GM12872 (cell line): ENCODE measurements around the gene TRAIP.

Experiments
- TF ChIP-seq, protein P1 (sequence below): IDR thresholded peaks from 3 replicates; pipeline ENCODE4 v1.5.1; 2011; ENCODE audit warnings: low read depth, mild to moderate bottlenecking, low read length, moderate library complexity; ENCODE audit not compliant: insufficient read depth

Gene TRAIP, protein sequence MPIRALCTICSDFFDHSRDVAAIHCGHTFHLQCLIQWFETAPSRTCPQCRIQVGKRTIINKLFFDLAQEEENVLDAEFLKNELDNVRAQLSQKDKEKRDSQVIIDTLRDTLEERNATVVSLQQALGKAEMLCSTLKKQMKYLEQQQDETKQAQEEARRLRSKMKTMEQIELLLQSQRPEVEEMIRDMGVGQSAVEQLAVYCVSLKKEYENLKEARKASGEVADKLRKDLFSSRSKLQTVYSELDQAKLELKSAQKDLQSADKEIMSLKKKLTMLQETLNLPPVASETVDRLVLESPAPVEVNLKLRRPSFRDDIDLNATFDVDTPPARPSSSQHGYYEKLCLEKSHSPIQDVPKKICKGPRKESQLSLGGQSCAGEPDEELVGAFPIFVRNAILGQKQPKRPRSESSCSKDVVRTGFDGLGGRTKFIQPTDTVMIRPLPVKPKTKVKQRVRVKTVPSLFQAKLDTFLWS

GRCh38 chr3:49856181-49857005 lies at the start of gene TRAIP:
Gene TRAIP, minus strand, starts transcription at chr3:49856564. Its CDS starts 111 bp downstream, at chr3:49856453.
- TF ChIP-seq, protein P1, sequence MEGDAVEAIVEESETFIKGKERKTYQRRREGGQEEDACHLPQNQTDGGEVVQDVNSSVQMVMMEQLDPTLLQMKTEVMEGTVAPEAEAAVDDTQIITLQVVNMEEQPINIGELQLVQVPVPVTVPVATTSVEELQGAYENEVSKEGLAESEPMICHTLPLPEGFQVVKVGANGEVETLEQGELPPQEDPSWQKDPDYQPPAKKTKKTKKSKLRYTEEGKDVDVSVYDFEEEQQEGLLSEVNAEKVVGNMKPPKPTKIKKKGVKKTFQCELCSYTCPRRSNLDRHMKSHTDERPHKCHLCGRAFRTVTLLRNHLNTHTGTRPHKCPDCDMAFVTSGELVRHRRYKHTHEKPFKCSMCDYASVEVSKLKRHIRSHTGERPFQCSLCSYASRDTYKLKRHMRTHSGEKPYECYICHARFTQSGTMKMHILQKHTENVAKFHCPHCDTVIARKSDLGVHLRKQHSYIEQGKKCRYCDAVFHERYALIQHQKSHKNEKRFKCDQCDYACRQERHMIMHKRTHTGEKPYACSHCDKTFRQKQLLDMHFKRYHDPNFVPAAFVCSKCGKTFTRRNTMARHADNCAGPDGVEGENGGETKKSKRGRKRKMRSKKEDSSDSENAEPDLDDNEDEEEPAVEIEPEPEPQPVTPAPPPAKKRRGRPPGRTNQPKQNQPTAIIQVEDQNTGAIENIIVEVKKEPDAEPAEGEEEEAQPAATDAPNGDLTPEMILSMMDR = no peak

DNA sequence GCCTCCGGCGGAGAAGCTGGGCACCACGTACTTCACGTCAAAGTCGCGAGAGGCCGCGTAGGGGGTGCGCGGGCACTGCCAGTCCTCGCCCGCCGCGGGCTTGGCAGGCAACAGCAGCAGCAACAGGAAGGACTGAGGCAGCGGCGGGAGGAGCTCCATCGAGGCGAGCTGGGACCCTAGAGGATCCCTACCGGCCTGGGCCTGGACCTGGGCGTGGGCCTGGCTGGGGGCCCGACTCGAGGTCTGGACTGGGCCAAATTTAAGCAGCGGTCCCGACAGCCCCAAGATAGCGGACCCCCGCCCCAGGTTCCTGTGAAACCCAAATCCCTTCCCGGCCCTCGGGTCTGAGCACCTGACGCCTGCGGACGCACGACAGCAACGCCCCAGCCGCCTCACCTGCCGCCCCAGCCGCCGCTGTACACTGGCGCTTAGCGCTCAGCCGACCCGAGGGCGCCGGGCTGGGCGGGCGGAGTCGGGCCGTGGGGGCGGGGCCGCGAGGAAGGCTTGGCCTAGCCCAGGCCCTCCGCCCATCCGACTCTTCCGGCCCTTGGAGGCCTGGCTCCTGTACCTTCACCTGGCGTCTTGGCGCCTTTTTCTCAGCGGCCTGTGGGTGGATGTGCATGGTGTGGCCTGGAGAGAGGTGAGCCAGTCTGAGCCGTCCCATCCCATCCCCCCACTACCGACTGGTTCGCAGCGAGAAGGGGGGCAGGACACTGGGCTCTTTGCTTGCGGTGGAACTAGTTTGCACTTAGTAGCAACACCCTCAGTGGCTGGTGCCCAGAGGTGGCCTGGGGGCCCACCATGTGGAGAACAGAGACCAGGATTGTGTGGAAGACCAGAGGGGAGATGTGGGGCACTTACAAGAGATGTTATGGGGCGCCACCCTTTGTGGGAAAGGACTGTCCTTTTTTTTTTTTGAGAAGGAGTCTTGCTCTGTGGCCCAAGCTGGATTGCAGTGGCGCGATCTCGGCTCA lies 47.4 kb upstream of the TRAIP start, which contains the start of gene MST1R:
Gene MST1R (minus strand): TSS at position 423 of the 974 bp plus-strand sequence. CDS start 264 bp downstream, at position 159.
- TF ChIP-seq, protein P1 = no peak

DNA sequence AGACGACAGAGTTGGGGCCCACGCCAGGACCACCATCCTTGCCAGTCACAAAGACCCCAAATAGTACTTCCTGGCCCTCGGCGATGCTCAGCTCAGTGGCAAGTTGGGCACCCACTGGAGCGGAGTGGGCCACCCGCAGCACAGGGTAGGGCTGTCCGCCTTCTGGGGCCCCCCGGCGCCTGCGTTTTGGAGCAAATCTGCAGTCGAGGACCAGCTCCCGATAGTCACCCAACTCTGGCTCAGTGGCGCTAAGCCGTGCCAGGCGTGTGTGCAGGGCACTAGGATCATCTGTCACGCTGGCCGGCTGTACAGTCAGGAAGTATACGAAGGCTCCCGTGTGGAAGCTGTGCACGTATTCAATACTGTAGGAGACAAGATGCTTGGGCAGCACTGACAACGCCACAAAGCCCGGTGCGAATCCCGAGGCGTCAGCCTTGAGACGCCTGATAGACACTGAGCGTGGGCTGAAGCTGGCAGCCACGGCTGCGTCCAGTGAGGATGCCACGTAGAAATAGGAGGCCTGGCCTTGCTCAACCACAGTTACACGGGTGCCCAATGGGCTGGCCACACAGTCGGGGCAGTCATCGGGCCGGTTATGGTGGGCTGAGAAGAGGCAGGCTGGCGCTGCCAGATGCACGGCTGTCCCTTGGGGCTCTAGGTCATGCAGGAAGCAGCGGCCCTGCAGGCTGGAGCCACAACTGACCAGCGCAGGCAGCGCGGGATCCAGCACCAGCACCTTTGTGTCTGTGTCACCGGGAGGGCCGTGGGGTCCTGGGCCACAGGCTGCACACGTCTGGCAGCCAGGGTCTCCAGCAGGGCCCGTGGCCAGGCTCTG lies 46.4 kb upstream of the TRAIP start:
- TF ChIP-seq, protein P1 = no peak

- TF ChIP-seq, protein P1 = no peak
These were observed 45.3 kb upstream of the TRAIP start for GRCh38 chr3:49901366-49902339.

GRCh38 chr3:49900491-49901153 lies 44.3 kb upstream of the TRAIP start:
- TF ChIP-seq, protein P1 = no peak
